T-helper 17 cell (primary cell): ENCODE results near the gene F5. TPM values are rescaled to one million over a fixed set of nuclear protein-coding genes. Genes with fewer than 3 reads are reported as not detected.

ENCODE experiments used
- ATAC-seq: fragments of 150-1000 bp; cut with Tn5 transposase; 2 replicates; pipeline ENCODE4 v1.10.0; 2021; ENCODE audit warnings: mild to moderate bottlenecking, moderate library complexity
- DNase-seq, 3 donors: peaks; one replicate each; pipeline versions ENCODE4 v3.0.0 to v3.0.0-alpha.2; 2020 to 2021
- H3K9me3 ChIP-seq: one replicate; pipeline ENCODE4 v1.7.0; 2013; ENCODE audit warnings: low read length, mild to moderate bottlenecking; ENCODE audit not compliant: control insufficient read depth, poor library complexity, severe bottlenecking
- H3K27ac Mint-ChIP-seq: one replicate; pipeline ENCODE4 v1.8.0; 2022; ENCODE audit warnings: mild to moderate bottlenecking, moderate library complexity, mixed read lengths
- H3K27me3 Mint-ChIP-seq: one replicate; pipeline ENCODE4 v1.8.0; 2022; ENCODE audit warnings: mixed read lengths
- H3K36me3 Mint-ChIP-seq: one replicate; pipeline ENCODE4 v1.8.0; 2022; ENCODE audit warnings: low read depth, mixed read lengths
- H3K4me1 Mint-ChIP-seq: one replicate; pipeline ENCODE4 v1.8.0; 2022; ENCODE audit warnings: mild to moderate bottlenecking, mixed read lengths
- H3K4me3 Mint-ChIP-seq: one replicate; pipeline ENCODE4 v1.8.0; 2022; ENCODE audit warnings: mild to moderate bottlenecking, moderate library complexity, mixed read lengths
- total RNA-seq, 4 donors: library from RNA in 2 of 4; stranded (reverse) in 2 of 4; gene quantifications; one replicate each; pipeline ENCODE4 v1.2.3 and lab custom pipeline; 2022 to 2026

The F5 gene
- total RNA-seq (10 to 100 TPM; 24.3 to 33.0 TPM), total RNA-seq (lab: John Stamatoyannopoulos, UW) (6.4 to 42.0 reads per million in 2 donors)

DNA sequence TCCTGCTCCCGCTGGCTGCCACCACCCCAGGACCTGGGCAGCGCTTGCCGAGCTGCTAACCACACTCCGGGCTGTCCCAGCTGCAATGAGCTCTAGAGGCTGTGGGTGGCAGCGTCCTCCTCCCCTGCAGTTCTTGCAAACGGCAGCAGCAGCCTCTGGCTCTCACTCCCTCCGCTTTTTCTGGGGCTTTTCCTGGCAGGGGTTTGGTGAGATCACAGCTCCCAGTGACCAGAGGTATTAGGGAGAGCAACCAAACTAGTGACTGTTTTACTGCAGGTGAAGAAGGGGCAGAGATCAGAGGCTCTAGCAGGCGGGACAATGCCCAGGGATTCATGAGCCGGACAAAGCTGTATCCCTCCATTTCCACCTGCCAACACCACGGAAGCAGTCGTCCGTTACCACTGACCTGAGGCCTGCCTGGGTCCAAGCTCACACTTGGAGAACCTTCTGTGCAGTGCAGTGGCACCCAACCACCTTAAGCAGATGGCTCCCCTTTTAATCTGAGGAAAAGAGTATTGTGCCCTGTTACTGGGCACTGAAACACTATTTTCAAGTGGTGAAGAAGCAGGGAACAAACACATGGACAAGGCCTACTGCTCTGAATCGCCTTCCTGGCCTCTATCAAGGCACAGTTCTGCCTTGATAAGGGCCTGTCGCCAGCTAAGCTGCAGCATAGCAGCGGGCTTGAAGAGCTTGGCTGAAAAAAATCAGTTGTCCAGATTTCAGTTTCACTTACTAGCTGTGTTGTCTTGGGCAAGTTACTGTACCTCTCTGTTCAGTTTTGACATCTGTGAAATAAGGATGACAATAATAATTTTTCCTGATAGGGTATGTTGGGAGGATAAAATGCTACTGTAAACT is at the start of gene F5:
Gene F5 (minus strand): TSS at position 87 of the 861 bp plus-strand sequence. CDS start 95 bp downstream, outside the sequence.
- no peaks in the 10 kb centered on the region for H3K9me3 ChIP-seq
- peaks cover 26% of the 10 kb centered on the region for H3K27me3 Mint-ChIP-seq
- H3K27ac Mint-ChIP-seq = peak within 1 kb of the TSS; percentile 85
- peak; percentile 53 to 57 (median 56) for DNase-seq
- peak within 1 kb of the TSS; percentile 91 for H3K4me3 Mint-ChIP-seq
- ATAC-seq = peak; percentile 98
- H3K4me1 Mint-ChIP-seq = peaks cover 28% of the 10 kb centered on the region
- no peaks in the 10 kb centered on the region for H3K36me3 Mint-ChIP-seq

DNA sequence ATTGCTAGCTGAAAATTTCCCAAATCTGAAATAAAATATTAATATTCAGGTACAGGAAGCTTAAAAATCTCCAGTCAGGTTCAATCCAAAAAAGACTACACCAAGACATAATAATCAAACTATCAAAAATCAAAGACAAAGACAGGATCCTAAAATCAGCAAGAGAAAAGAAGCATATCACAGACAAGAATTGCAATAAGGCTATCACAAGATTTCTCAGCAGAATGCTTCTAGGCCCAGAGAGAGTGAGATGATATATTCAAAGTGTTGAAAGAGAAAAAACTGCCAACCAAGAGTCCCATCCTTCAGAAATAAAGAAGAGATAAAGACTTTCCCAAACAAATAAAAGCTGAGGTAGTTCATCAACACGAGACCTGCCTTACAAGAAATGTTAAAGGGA is 48.6 kb upstream of the F5 start:
- H3K4me1 Mint-ChIP-seq = peaks cover 1% of the 10 kb centered on the region
- no peak for ATAC-seq
- DNase-seq = no peak
- no peak overlapping the region for H3K4me3 Mint-ChIP-seq
- peaks cover 7% of the 10 kb centered on the region for H3K9me3 ChIP-seq
- H3K27me3 Mint-ChIP-seq = no peaks in the 10 kb centered on the region
- H3K36me3 Mint-ChIP-seq = peaks cover 4% of the 10 kb centered on the region
- H3K27ac Mint-ChIP-seq = no peak overlapping the region

DNA sequence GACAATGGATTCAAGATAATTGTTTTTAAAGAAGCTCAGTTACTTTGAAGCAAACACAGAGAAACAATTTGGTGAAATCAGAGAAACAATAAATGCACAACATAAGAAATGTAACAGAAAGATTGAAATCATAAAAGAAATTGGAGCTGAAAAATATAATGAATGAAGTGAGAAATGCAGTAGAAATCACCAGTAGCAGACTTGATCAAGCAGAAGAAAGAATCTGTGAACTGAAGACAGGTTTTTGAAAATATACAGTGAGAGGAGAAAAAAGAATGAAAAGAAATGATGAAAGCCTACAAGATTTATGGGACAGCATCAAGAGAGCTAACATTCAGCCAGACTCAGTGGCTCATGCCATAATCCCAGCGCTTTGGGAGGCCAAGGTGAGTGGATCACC is 47.9 kb upstream of the F5 start:
- no peak overlapping the region for H3K27ac Mint-ChIP-seq
- H3K9me3 ChIP-seq = peaks cover 7% of the 10 kb centered on the region
- H3K4me1 Mint-ChIP-seq = peaks cover 2% of the 10 kb centered on the region
- no peaks in the 10 kb centered on the region for H3K27me3 Mint-ChIP-seq
- ATAC-seq (no peak), DNase-seq (no peak)
- H3K4me3 Mint-ChIP-seq = no peak overlapping the region
- peaks cover 6% of the 10 kb centered on the region for H3K36me3 Mint-ChIP-seq

DNA sequence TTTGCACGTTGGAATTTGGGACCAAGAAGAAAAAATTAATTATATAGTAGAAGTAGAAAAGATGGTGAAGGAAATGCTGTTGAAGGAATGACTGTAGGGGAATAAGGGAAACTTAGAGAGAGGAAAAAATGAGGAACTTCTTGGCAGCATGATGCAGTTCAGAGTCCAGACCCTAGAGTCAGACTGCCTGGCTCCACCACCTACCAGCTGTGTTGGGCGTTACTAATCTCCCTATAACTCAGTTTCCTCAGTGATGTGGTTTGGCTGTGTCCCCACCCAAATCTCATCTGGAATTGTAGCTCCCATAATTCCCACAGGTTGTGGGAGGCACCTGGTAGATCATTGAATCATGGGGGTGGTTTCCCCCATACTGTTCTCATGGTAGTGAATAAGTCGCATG is 45.0 kb upstream of the F5 start:
- H3K36me3 Mint-ChIP-seq = peaks cover 6% of the 10 kb centered on the region
- no peak for DNase-seq
- H3K27ac Mint-ChIP-seq = no peak overlapping the region
- H3K27me3 Mint-ChIP-seq = no peaks in the 10 kb centered on the region
- H3K9me3 ChIP-seq = peaks cover 7% of the 10 kb centered on the region
- H3K4me1 Mint-ChIP-seq = peaks cover 8% of the 10 kb centered on the region
- no peak overlapping the region for H3K4me3 Mint-ChIP-seq
- ATAC-seq = no peak

- H3K9me3 ChIP-seq = peaks cover 7% of the 10 kb centered on the region
- peaks cover 8% of the 10 kb centered on the region for H3K36me3 Mint-ChIP-seq
- H3K4me3 Mint-ChIP-seq = no peak within 1 kb of the TSS
- no peaks in the 10 kb centered on the region for H3K27me3 Mint-ChIP-seq
- DNase-seq (no peak), ATAC-seq (no peak)
- H3K27ac Mint-ChIP-seq = no peak within 1 kb of the TSS
- H3K4me1 Mint-ChIP-seq = peaks cover 11% of the 10 kb centered on the region
Observed at GRCh38 chr1:169630006-169630405, 43.7 kb upstream of the F5 start, which contains the start of gene SELP. TSS of gene SELP (minus strand) at chr1:169630124. CDS start at chr1:169630074, 50 bp downstream.

- DNase-seq = no peak
- Mint-ChIP-seq H3K27ac (no peak overlapping the region), H3K4me1 (peaks cover 15% of the 10 kb centered on the region), H3K27me3 (no peaks in the 10 kb centered on the region), H3K4me3 (no peak overlapping the region), H3K36me3 (peaks cover 5% of the 10 kb centered on the region)
- no peaks in the 10 kb centered on the region for H3K9me3 ChIP-seq
- no peak for ATAC-seq
Observed at GRCh38 chr1:169624912-169625311, 38.6 kb upstream of the F5 start.

- H3K27ac Mint-ChIP-seq = no peak overlapping the region
- no peaks in the 10 kb centered on the region for H3K27me3 Mint-ChIP-seq
- peaks cover 3% of the 10 kb centered on the region for H3K36me3 Mint-ChIP-seq
- DNase-seq = no peak
- peaks cover 14% of the 10 kb centered on the region for H3K4me1 Mint-ChIP-seq
- no peak for ATAC-seq
- no peaks in the 10 kb centered on the region for H3K9me3 ChIP-seq
- H3K4me3 Mint-ChIP-seq = no peak overlapping the region
Observed at GRCh38 chr1:169624122-169624521, 37.8 kb upstream of the F5 start.

DNA sequence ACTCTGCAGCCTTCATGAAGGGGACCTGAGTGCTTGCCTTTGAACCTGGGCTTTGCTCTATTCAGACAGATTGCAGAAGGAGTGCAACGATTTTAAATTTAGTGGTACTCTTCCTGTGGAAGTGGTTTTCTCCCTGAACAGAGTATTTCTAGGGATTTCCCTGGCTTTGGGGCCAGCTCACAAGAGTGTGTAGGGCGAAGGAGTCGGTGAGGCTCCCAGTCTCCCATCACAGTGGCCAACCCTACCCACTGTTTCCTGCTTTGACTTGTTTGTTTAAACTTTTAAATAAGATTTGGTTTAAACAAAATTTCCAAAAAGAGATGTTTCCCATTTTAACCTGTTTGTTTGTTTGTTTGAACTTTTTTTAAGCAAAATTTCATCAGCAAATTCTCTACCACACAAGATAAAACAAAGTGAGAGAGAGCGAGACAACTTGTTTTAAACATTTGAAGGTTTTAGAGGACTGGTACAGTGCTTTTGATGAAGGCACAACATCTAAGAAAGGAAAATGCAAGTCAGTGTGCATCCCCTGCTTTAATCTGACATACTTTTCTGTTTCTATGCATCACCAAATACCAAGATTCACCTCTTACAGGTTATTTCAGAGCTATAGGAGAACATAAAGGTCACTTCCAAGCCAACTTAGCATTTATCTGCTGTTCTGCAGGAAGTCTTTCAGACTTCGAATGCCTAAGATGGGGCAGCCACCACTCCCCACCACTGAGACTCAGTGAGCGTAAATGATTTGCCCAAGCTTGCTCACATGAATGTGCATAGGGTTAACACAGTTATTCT is 37.0 kb upstream of the F5 start:
- peaks cover 14% of the 10 kb centered on the region for H3K4me1 Mint-ChIP-seq
- peaks cover 3% of the 10 kb centered on the region for H3K36me3 Mint-ChIP-seq
- no peaks in the 10 kb centered on the region for H3K27me3 Mint-ChIP-seq
- no peak overlapping the region for H3K4me3 Mint-ChIP-seq
- ATAC-seq = no peak
- no peak overlapping the region for H3K27ac Mint-ChIP-seq
- H3K9me3 ChIP-seq = no peaks in the 10 kb centered on the region
- no peak for DNase-seq

- ATAC-seq (no peak), DNase-seq (no peak)
- Mint-ChIP-seq H3K36me3 (no peaks in the 10 kb centered on the region), H3K4me1 (peaks cover 6% of the 10 kb centered on the region), H3K27ac (no peak overlapping the region), H3K27me3 (no peaks in the 10 kb centered on the region), H3K4me3 (no peak overlapping the region)
- H3K9me3 ChIP-seq = no peaks in the 10 kb centered on the region
Observed at GRCh38 chr1:169620565-169620964, 34.3 kb upstream of the F5 start.

DNA sequence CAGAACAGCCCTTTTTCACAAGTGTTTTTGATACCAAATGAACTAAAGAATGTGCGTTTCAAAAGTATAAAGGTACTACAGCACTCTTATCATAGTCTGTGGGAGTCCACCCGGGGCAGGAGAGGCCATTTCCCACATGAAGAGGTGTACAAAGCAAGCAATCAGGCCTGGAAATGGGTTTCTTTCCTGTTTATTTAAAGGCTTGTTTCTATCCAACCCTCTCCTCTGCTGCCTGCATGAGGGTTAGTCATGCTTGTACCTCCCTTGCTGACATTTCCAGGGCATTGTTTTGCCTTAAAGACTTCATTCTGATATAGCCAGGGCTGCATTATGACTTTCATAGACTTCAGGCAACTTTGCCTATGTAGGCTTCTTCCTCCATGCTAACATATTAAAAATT is 32.1 kb upstream of the F5 start:
- Mint-ChIP-seq H3K27ac (no peak overlapping the region), H3K27me3 (no peaks in the 10 kb centered on the region), H3K36me3 (no peaks in the 10 kb centered on the region), H3K4me3 (no peak overlapping the region), H3K4me1 (peaks cover 12% of the 10 kb centered on the region)
- DNase-seq (no peak), ATAC-seq (no peak)
- H3K9me3 ChIP-seq = no peaks in the 10 kb centered on the region

- ATAC-seq = no peak
- H3K4me1 Mint-ChIP-seq = peaks cover 10% of the 10 kb centered on the region
- H3K9me3 ChIP-seq = no peaks in the 10 kb centered on the region
- H3K36me3 Mint-ChIP-seq = no peaks in the 10 kb centered on the region
- no peak for DNase-seq
- no peak overlapping the region for H3K27ac Mint-ChIP-seq
- H3K27me3 Mint-ChIP-seq = no peaks in the 10 kb centered on the region
- no peak overlapping the region for H3K4me3 Mint-ChIP-seq
Observed at GRCh38 chr1:169615803-169616202, 29.5 kb upstream of the F5 start.

DNA sequence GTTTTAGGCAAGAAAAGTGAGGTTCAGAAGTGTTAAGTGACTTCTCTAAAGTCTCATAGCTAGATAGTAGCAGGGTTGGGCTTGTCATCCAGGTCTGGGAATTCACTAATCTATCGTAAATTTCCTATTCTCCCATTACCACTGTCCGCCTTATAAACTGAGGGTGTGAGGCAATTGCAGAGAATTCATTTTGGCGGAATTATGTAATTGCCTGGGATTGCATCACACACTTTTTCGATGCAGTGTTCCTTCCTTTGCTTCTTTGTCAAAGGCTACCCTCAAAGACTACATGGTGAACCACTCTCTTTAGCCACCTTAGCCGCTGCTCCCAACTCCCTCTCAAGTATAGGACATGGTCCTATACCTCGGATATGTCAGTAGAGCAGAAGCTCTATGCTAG is 24.6 kb upstream of the F5 start:
- H3K27me3 Mint-ChIP-seq = no peaks in the 10 kb centered on the region

DNA sequence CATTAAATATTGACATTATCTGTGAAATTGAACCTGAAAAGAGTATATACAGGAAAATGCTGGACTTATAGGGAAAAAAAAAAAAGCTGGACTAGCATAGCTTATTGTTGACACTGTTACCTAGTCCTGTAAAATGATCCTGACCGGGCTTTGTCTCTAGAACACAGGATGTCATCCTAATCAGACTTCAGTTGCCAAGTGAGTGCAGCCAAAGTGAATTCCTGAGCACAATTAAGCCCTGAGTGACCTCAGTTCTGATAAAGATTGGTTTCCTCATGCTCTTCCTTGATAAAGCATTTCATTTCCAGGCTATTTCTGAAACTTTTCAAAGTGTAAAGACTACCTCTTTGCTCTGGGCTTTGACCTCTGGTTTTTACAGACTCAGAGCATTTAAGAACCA is 23.8 kb upstream of the F5 start:
- no peak for ATAC-seq
- no peaks in the 10 kb centered on the region for H3K9me3 ChIP-seq
- Mint-ChIP-seq H3K36me3 (peaks cover 2% of the 10 kb centered on the region), H3K27me3 (no peaks in the 10 kb centered on the region), H3K4me3 (no peak overlapping the region), H3K4me1 (peaks cover 15% of the 10 kb centered on the region), H3K27ac (no peak overlapping the region)
- no peak for DNase-seq

More for the DNA sequence above, 24.6 kb upstream of the F5 start:
- DNase-seq = no peak
- Mint-ChIP-seq H3K4me3 (no peak overlapping the region), H3K36me3 (peaks cover 2% of the 10 kb centered on the region), H3K27ac (no peak overlapping the region), H3K4me1 (peaks cover 15% of the 10 kb centered on the region)
- no peaks in the 10 kb centered on the region for H3K9me3 ChIP-seq
- ATAC-seq = no peak
